HL-60 (cell line): ENCODE measurements around the gene GFOD1.

Experiments
- DNase-seq, 2 experiments: peaks; one replicate each; pipeline ENCODE4 v3.0.0-alpha.2; 2010 to 2020; ENCODE audit warnings: low read depth in 1 of 2, low spot score in 1 of 2
- H3K27ac ChIP-seq: fragments of 250-450 bp; sonication (Bioruptor Pico); replicated peaks from 2 replicates; pipeline ENCODE4 v1.5.1; 2020; ENCODE audit warnings: mild to moderate bottlenecking, moderate library complexity
- H3K27me3 ChIP-seq: fragments of 250-450 bp; sonication (Bioruptor Pico); 2 replicates; pipeline ENCODE4 v1.5.1; 2021; ENCODE audit warnings: mild to moderate bottlenecking, moderate library complexity; ENCODE audit not compliant: insufficient read depth, poor library complexity, severe bottlenecking
- H3K4me3 ChIP-seq: replicated peaks from 2 replicates; pipeline ENCODE4 v1.5.1; 2011; ENCODE audit warnings: mild to moderate bottlenecking, control low read depth, low read length; ENCODE audit not compliant: insufficient read depth
- CTCF ChIP-seq: IDR thresholded peaks from one replicate; pipeline ENCODE4 v1.5.1; 2011; ENCODE audit warnings: low read length, control low read depth, inconsistent platforms; ENCODE audit not compliant: insufficient read depth
- GABPA ChIP-seq: IDR thresholded peaks from 2 replicates; pipeline ENCODE4 v1.6.1; 2012; ENCODE audit warnings: low read depth
- POLR2AphosphoS5 ChIP-seq: IDR thresholded peaks from 2 replicates; pipeline ENCODE4 v1.6.1; 2012; ENCODE audit warnings: low read depth
- REST ChIP-seq: IDR thresholded peaks from 2 replicates; pipeline ENCODE4 v1.6.1; 2012; ENCODE audit warnings: low read depth; ENCODE audit not compliant: insufficient replicate concordance
- SPI1 ChIP-seq: IDR thresholded peaks from 2 replicates; pipeline ENCODE4 v1.6.1; 2012; ENCODE audit warnings: low read depth, mild to moderate bottlenecking, borderline replicate concordance

The GFOD1 gene

GRCh38 chr6:13453153-13453552, 34.2 kb downstream of the GFOD1 start:
- peak overlapping the region; percentile 49; the same call in 1 of the 2 replicates for H3K27ac ChIP-seq
- no peaks in the 10 kb centered on the region for H3K27me3 ChIP-seq
- no peak for TF ChIP-seq POLR2AphosphoS5
- TF ChIP-seq SPI1, result no peak
- no peak for TF ChIP-seq GABPA
- TF ChIP-seq CTCF, result no peak
- TF ChIP-seq REST, result no peak
- no peak for DNase-seq
- no peak overlapping the region for H3K4me3 ChIP-seq

GRCh38 chr6:13452346-13453117, 34.9 kb downstream of the GFOD1 start:
- TF ChIP-seq REST, result no peak
- no peak for TF ChIP-seq CTCF
- TF ChIP-seq SPI1, result no peak
- no peak for TF ChIP-seq POLR2AphosphoS5
- no peak for TF ChIP-seq GABPA
- Histone ChIP-seq H3K27me3 (no peaks in the 10 kb centered on the region), H3K4me3 (no peak overlapping the region), H3K27ac (no peak overlapping the region)
- no peak for DNase-seq

GRCh38 chr6:13451181-13451895, 36.1 kb downstream of the GFOD1 start:
- no peak overlapping the region for H3K4me3 ChIP-seq
- DNase-seq, result no peak
- TF ChIP-seq GABPA (no peak), CTCF (no peak), POLR2AphosphoS5 (no peak), SPI1 (no peak), REST (no peak)
- no peak overlapping the region for H3K27ac ChIP-seq
- no peaks in the 10 kb centered on the region for H3K27me3 ChIP-seq
